ENCODE data around the gene ACADVL.
"Not testable (repeated sequence)": the region's sequence is repeated elsewhere in the genome, so short reads cannot be mapped to it uniquely, and the experiment has no call there.

ACADVL gene

DNA sequence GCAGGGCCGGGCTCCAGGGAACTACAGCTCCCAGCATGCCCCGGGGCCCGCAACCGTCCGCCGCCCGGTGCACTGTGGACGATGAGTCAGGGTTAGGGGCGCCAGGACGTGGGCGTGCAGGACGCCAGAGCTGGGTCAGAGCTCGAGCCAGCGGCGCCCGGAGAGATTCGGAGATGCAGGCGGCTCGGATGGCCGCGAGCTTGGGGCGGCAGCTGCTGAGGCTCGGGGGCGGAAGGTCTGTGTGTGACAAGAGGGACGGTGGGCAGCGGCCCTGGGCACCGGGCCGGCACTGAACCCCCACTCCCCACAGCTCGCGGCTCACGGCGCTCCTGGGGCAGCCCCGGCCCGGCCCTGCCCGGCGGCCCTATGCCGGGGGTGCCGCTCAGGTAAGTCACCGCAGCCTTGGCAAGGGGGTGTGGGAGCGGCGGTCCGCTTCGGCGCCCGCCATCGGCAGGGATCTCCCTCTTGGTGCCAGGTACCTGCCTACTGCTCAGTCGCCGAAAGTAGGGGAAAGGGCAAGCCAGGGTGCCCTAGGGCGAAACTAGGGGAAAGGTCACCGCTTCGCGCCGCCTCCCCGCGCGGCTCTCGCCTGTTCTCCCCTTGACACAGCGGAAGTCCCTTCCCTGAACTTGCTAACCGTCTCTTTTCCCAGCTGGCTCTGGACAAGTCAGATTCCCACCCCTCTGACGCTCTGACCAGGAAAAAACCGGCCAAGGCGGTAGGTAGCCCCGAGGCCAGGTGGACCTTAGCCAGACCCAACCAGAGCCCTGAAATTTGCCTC lies at the start of gene ACADVL, which contains the start of gene DLG4:
Gene ACADVL (plus strand): TSS at position 127 of the 781 bp plus-strand sequence. CDS start 47 bp downstream, at position 174.
Gene DLG4 (minus strand): TSS at position 25 of the 781 bp plus-strand sequence.
- peak; percentile 79 for DNase-seq

DNA sequence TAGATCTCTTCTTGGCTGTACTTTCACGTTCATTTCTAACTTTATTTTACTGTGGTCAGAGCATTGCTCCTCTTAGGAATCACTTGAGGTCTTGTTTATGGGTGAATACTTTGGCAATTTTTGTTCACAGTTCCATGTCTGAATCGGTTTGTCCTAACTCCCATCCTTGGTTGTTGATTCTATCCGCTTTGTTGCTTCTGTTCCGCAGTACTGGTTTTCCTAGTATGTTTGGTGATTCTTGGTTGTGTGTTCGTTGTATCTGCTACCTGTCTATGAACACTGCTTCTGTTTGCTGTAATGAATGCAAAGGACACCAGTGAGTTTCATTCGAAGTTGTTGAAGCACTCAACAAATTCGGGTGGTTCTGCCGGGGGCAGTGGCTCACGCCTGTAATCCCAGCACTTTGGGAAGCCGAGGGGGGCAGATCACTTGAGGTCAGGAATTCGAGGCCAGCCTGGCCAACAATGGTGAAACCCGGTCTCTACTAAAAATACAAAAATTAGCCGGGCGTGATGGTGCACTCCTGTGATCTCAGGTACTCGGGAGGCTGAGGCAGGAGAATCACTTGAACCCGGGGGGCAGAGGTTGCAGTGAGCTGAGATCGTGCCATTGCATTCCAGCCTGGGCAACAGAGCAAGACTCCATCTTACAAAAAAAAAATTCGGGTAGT lies 47.1 kb upstream of the ACADVL start:
- DNase-seq: not testable (repeated sequence)

DNA sequence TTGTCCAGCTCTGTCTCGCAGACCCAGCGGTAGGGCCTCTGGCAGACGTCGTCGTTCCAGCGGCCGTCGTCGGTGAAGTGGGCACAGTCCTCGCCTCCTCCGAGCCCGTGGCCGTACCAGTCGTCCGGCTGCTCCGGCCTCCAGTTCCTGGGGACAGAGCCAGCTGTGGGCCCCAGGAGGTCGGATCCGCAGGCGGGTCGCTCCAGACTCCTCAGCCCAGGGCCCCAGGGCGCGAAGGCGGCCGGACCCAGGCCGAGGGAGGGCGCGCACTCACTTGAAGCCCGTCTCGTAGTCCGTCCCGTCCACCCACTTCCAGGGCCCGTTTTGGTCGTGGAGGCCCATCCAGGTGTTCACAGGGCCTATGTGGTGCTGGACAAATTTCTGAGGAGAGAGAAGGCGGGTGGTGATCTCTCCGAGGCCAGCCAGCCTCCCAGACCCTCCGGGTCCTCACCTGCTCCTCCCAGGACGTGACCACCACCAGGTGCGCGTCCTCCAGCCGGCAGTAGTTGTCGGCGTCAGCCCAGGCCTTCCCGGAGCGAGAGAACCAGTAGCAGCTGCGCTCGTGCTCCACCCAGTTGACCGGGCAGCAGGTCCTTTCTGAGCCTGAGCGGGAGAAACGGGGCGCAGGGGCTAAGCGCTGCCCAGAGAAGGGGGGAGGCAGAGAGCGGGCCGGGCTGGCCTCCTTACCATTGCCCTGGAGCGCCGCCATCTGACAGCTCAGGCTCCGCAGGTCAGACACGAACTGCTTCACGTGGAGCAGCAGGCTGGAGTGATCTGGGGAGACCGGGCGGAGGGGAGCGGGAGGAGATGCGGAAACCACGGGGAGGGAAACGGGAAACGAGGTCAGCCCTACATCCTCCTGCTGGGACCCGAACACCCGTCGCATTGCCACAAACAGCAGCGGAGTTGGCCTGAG lies 45.8 kb upstream of the ACADVL start:
- no peak for DNase-seq

DNA sequence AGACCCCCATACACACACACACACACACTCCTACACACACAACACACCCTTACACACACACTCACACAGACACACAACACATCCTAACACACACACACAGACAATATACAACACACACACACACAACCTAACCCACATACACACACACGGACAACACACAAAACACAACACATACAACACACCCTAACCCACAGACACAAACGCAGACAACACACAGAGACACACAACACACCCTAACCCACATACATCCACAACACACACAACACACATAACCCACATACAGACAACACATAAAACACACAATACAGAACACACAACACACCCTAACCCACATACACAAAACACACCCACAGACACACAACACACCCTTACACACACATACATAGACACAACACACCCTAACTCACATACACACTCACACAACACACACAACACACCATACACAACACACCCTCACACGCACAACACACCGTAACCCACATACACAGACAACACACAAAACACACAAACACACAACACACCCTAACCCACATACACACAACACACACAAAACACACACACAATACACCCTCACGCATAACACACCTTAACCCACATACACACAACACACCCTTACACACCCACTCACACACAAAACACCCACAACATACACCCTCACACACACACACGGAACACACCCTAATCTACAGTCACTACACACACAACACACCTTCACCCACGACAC lies 45.0 kb upstream of the ACADVL start:
- DNase-seq: no peak

DNA sequence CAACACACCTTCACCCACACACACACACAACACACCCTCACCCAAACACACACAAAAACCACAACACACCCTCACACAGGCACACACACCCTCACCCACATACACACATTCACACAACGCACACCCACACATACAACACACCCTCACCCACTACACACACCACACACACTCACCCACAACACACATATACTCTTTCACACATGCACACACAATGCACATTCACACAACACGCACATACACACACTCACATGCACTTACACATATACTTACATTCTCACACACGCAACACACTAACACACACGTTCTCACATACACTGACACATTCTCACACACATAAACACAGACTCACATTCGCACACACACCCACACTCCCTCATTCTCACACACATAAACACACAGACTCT lies 44.4 kb upstream of the ACADVL start:
- DNase-seq: no peak

DNA sequence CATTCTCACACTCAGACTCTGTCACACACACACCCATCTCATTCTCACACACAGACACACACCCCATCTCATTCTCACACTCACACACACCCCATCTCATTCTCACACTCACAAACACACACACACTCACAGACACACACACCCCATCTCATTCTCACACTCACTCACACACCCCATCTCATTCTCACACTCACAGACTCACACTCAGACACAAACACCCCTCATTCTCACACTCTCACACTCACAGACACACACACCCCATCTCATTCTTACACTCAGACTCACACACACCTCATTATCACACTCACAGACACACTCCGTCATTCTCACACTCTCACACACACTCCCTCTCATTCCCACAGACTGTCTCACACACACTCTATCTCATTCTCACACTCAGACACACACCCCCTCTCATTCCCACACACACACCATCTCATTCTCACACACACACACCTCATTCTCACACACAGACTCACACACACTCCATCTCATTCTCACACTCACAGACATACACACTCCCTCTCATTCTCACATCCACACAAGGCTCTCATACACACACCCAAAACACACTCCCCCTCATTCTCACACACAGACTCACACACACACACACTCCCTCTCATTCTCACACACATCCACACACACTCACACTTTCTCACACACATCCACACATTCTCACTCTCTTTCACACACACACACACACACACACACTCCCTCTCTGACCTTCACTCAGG lies 43.5 kb upstream of the ACADVL start:
- no peak for DNase-seq

DNA sequence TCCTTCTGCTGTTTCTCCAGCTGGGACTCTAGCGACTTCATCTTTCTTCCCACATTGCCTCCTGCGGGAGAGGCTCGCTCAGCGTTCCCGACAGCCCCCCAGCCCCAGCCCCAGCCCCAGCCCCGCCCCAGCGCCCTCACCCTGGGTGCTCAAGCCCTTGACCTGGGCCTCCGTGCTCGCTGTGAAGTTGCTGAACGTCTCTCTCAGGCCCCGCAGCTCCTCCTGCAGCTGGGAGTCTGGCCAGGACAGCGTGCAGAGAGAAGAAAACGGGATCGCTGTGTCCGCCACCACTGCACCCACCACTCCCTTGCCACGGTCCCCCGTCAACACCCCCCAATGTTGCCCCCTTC lies 42.9 kb upstream of the ACADVL start:
- no peak for DNase-seq

DNA sequence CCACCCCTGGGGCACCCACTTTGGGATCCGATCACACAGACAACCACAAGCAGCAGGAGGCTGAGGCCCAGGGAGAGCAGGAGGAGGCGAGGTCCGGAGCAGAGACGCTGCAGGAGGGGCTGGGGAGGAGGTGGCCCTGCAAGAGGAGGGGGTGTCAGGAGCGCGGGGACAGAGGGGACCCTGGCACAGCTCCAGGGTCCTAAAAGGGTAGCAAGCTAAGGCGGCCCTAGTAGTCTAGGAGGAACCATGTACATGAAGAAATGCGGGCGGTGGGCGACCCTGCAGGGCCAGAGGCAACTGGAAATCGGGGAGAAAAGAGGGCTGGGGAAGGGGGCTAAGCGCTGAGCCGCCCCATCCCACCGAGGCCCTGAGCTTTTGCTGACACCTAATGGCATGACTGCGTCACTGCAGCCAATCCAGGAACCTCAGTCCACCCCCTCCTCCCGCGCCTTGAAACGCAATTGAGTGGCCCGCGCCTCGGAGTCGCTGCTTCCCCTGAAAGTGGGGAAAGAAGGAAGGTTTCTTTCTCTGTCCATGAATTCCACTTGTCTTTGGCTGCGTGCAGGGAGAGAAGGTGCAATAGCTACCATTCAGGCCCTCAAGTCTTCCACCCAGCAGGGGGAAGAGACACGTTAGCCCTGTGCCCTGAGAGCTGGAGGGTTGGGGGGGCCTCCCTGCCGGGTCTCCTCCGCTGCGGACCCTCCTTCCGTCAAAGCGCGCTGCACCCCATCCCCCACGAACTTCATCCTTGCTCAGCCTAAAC lies 42.4 kb upstream of the ACADVL start:
- peak; percentile 40 for DNase-seq

DNA sequence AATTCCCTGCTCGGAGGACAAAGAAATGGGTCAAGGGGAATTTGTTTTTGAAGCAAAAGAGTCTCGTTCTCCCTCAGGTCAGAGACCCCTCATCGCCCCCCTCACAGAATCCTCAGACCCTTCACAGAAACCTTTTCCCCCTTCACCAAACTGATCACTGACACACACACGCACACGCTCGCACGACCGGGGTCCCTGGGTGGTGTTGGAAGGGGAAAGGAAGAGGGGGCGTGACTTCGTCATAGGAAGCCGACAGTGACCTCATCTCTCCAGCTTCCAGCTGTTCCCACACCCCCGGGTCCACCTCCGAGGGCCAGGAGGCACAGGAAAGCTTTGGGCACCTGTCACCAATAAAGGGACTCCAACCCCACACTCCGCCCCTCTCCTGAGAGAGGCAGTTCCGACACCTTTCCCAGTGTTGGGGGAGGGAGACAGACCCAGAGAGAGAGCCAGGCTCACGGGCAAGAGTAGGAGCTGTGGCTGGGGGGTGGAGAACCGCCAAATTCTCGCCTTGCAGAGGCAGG lies 41.7 kb upstream of the ACADVL start:
- peak; percentile 37 for DNase-seq

DNA sequence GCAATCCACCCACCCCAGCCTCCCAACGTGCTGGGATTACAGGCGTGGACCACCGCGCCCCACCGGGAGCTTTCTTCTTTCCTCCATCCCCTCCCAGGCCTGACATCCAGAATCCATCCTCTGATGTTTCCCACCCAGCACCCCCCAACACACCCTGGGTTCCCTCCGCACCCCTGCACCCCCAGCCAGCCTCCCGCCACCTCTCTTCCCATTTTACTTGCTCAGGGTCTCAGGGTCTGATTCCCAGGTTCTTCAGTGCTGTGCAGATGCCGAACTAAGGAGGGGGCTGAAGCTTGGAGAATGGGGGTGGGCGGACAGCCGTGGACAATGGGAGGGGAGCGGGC lies 40.8 kb upstream of the ACADVL start:
- no peak for DNase-seq

DNA sequence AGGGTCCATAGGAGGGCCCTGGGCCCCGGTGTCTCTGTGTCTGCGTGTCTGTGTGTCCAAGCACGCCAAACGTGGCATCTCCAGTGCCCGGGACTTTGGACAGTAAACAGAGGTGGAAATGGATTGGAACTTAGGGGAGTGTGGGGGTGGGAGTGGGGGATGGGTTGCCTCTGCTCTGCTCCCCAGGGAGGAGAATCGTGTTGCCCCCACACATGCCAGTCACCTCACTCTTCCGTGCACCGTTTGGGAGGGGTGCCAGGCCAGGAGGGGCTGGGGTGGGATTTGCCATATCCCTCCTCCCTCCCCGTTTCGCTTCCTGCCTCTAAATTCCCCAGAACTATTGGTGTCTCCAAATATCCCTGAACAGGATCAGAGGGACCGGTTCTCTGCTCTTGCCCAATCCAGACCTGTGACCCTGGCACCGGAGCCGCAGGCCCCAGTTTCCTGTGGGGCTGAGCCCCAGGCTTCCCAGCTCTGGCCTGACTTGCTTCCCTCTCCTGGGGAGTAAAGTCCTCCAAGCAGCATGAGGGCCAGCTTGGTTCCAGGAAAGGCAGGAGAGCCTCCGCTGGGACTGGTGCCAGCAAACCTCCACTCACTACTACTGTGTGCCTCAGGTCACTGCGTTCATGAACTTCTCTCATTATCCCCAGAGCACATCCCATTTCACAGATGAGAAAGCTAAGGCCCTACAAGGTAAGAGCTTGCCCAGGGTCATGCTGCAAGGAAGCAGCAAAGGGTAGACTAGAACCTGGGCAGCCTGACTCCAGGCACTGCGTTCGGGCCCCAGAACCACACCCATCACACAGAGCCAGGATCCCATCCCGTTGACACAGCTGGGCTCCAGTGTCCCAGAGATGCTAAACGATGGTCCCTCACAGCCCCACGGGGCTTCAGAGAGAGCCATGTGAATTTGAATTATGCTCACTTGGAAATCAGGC lies 40.2 kb upstream of the ACADVL start, which contains the start of gene ASGR1:
Gene ASGR1 (minus strand): TSS at position 54 of the 938 bp plus-strand sequence. CDS start 807 bp downstream, outside the sequence.
- DNase-seq: no peak

DNA sequence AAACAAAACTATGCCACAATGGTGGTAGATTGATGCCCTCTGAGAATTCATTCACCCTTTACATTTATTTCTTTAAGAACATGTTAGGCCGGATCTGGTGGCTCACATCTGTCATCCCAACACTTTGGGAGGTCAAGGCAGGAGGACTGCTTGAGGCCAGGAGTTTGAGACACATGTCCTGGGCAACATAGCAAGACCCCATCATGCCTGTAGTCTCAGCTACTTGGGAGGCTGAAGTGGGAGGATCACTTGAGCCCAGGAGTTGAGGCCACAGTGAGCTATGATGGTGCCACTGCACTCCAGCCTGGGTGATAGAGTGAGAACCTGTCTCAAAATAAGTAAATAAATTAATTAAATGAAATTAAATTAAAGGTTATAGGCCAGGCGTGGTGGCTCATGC lies 37.6 kb upstream of the ACADVL start:
- DNase-seq: not testable (repeated sequence)

DNA sequence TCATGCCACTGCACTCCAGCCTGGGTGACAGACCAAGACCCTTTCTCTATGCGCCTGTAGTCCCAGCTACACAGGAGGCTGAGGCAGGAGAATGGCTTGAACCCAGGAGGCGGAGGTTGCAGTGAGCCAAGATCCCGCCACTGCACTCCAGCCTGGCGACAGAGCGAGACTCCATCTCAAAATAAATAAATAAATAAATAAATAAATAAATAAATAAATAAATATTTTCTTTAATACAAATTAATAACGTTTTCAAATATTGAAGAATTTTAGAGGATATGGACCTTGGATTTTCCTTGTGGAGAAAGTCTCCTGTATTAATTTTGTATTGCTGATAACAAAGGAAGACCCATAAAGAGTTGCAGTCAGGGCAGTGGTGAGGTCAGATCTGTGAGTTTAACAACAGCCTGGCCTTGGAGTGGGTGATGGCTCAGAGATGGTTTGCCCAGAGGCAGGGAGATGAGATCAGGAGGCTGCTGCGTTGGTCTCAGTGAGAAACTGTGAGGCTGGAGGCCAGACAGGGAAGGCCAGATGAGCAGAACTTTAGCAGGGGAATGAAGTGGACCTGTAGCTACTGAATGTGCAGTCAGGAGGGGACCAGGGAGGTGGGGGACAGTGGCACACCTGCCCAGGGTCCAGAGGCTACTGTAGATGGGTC lies 36.2 kb upstream of the ACADVL start:
- DNase-seq: no peak

DNA sequence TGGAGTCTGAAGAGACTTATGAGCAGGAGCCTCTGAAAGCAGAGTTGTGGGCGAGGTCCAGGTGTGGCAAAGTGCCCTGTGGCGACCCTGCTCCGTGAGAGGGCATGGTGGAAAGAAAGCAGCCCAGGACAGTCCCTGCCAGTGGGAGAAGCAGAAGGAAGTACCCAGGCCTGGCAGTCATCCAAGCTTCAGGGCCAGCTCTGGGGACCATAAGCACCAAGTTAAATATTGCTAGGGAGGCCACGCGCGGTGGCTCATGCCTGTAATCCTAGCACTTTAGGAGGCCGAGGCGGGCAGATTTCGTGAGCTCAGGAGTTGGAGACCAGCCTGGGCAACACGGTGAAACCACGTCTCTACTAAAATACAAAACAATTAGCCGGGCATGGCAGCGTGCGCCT lies 35.6 kb upstream of the ACADVL start:
- DNase-seq: no peak

DNA sequence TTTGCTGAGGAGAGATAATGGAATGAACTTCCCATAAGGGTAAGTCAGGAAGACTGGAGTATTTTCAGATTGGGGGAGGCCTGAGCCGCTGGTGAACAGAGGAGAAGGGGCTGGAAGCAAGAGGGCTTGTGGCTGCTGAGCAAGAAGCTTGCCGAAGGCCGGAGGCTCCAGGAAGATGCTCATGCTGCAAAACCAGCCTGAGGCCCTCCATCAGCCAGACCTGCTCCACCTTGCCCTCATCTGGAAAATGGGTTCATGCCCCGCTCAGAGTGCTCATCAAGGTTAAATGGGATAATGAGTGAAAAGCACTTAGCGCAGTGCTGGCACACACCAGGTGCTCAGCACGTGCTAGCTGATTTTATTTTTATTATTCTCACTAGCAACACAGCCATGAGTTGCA lies 35.1 kb upstream of the ACADVL start:
- no peak for DNase-seq

DNA sequence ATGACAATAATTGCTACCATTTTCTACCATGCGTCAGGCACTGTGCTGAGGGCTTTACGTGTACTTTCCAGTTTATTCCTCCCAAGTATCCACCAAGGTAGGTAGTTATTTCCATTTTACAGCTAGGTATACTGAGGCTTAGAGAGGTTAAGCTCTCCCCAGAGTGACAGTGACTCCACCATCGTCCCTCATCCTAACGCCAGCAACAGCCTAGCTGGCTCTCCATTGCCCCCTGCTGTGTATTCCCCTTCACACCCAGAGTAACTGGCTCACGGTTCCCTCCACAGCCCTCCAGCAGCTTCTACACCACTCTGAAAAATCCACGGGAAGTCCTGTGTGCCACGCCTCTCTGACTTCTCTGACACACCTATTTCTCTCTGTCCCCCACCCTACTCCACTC lies 33.5 kb upstream of the ACADVL start:
- DNase-seq: no peak

DNA sequence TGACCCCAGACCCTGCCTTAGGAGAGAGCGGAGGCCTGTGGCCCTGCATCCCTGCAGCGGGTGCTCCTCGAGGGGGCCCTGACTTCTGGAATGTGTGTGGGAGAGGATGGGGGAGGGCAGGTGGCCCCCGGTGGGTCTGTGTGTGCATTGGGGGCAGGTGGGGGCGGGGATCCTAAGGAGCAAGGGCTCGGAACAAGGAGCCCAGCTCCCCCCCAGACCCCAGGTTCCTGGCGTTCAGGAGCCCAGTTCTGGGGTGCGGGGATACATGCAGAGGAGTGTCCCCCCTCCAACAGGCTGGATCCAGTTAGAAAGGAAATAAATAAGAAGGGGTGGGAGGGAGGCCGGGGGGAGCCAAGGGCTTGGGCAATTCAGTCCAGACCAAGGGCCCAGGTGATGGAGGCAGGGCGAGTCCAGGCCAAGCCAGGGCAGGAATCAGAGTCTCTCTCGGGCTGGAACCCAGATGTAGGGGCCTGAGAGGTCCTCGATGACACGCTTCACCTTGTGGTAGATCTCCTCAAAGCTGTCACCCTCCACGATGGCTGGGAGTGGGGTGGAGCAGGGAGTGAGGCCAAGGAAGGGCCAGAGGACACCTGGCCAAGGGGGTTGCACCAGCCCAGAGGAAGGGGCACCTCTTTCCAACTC lies 29.3 kb upstream of the ACADVL start:
- DNase-seq: no peak

DNA sequence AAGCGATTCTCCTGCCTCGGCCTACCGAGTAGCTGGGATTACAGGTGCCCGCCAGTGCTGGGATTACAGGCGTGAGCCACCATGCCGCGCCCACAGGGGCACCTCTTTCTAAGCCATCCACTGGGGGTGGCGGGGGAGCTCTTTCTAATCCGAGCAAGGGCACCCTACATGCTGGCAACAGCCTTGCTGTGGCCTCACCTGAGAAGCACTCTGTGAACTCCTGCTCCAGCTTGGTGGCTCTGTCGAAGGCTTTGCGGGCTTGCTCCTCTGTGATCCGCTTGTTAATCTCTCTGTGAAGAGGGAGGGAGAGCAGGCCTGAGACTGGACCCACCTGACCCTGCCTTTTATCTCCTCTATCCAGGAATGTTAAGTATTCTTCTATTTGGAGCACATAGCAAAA lies 28.7 kb upstream of the ACADVL start:
- DNase-seq: no peak
